Endothelial cell of umbilical vein (primary cell): ENCODE data around the gene PRELID3B. TPM values are rescaled to one million over a fixed set of nuclear protein-coding genes. Genes with fewer than 3 reads are reported as not detected.

Experiments used
- BruUV-seq: library from RNA; stranded (reverse); fragments of 400-500 nt; replicated peaks from 2 replicates; lab custom pipeline; 2021; lab: Mats Ljungman, UMichigan
- CTCF ChIA-PET: fragments of 300-600, 350-600 bp; sonication (Branson Sonifier 250); formaldehyde crosslinking; loops from one replicate; lab custom pipeline; 2021; ENCODE audit warnings: antibody characterized with exemption, inconsistent platforms; lab: Charles Lee
- POLR2A ChIA-PET: fragments of 300-600, 350-600 bp; sonication (Branson Sonifier 250); formaldehyde crosslinking; loops from one replicate; lab custom pipeline; 2021; ENCODE audit warnings: antibody characterized with exemption, inconsistent platforms; lab: Charles Lee
- DNase-seq: peaks from one replicate; pipeline ENCODE4 v3.0.0-alpha.2; 2011; ENCODE audit warnings: low read depth, low spot score
- FAIRE-seq: peaks from 2 replicates; lab custom pipeline; 2011; peaks lifted over from hg19 to GRCh38; lab: Jason Lieb, UNC
- H2AFZ ChIP-seq: 2 replicates; pipeline ENCODE4 v1.6.0; 2012; ENCODE audit warnings: low read depth, low read length, control low read depth, inconsistent platforms
- H3K27ac ChIP-seq: 2 replicates; pipeline ENCODE4 v1.5.1; 2011; ENCODE audit warnings: low read depth, mild to moderate bottlenecking, control low read depth, low read length, moderate library complexity; ENCODE audit not compliant: insufficient read depth
- H3K27me3 ChIP-seq, 2 experiments: 2 replicates each; pipeline versions ENCODE4 v1.6.0 to v1.6.1; 2011; ENCODE audit warnings: low read length in 2 of 2, mixed read lengths in 1 of 2; ENCODE audit not compliant: control insufficient read depth in 2 of 2, insufficient read depth in 2 of 2
- H3K36me3 ChIP-seq, 2 experiments: 2 replicates in 1 of 2; 3 replicates in 1 of 2; pipeline ENCODE4 v1.5.1; 2011; ENCODE audit warnings: low read length in 2 of 2, mild to moderate bottlenecking in 1 of 2, moderate library complexity in 1 of 2; ENCODE audit not compliant: control insufficient read depth in 2 of 2, insufficient read depth in 2 of 2; ENCODE audit errors: extremely low read depth in 1 of 2
- H3K4me1 ChIP-seq: 3 replicates; pipeline ENCODE4 v1.5.1; 2011; ENCODE audit warnings: mild to moderate bottlenecking, low read length; ENCODE audit not compliant: control insufficient read depth, insufficient read depth; ENCODE audit errors: extremely low read depth
- H3K4me2 ChIP-seq: 2 replicates; pipeline ENCODE4 v1.6.1; 2011; ENCODE audit warnings: low read length, control low read depth, mixed read lengths; ENCODE audit not compliant: insufficient read depth
- H3K4me3 ChIP-seq, 3 experiments: fragments of 200-600 bp in 1 of 3; sonication (generic), shearing (Covaris generic) in 1 of 3; replicated peaks in 1 of 3; 2 replicates each; pipeline ENCODE4 v1.5.1; 2011 to 2016; ENCODE audit warnings: control low read depth in 3 of 3, low read length in 3 of 3, mild to moderate bottlenecking in 2 of 3, inconsistent platforms in 1 of 3, low read depth in 1 of 3, moderate library complexity in 1 of 3; ENCODE audit not compliant: insufficient read depth in 1 of 3
- H3K79me2 ChIP-seq: 2 replicates; pipeline ENCODE4 v1.6.0; 2012; ENCODE audit warnings: low read length, inconsistent platforms; ENCODE audit not compliant: control insufficient read depth, insufficient read depth
- H3K9ac ChIP-seq: replicated peaks from 2 replicates; pipeline ENCODE3; 2011; ENCODE audit warnings: low read length, control low read depth; ENCODE audit not compliant: insufficient read depth; ENCODE audit errors: extremely low read depth
- H3K9me1 ChIP-seq: replicated peaks from 3 replicates; pipeline ENCODE4 v1.6.0; 2011; ENCODE audit warnings: mild to moderate bottlenecking, low read length; ENCODE audit not compliant: control insufficient read depth, insufficient read depth; ENCODE audit errors: extremely low read depth
- H3K9me3 ChIP-seq: replicated peaks from 2 replicates; pipeline ENCODE4 v1.5.1; 2012; ENCODE audit warnings: low read length, inconsistent platforms; ENCODE audit not compliant: control insufficient read depth, insufficient read depth
- H4K20me1 ChIP-seq: replicated peaks from 2 replicates; pipeline ENCODE3; 2011; ENCODE audit warnings: mild to moderate bottlenecking, low read length; ENCODE audit not compliant: control insufficient read depth, insufficient read depth; ENCODE audit errors: extremely low read depth
- CTCF ChIP-seq, 2 donors: IDR thresholded peaks; 1 replicate in 1 of 2; 2 replicates in 1 of 2; pipeline ENCODE4 v1.5.1; 2011; ENCODE audit warnings: low read length in 2 of 2, mild to moderate bottlenecking in 2 of 2, moderate library complexity in 2 of 2, control low read depth in 1 of 2, inconsistent platforms in 1 of 2, low read depth in 1 of 2; ENCODE audit not compliant: insufficient read depth in 1 of 2; ENCODE audit errors: extremely low read depth in 1 of 2
- EZH2 ChIP-seq: IDR thresholded peaks from 2 replicates; pipeline ENCODE4 v1.6.1; 2012; ENCODE audit warnings: borderline replicate concordance, low read depth, mild to moderate bottlenecking, moderate library complexity, low read length, inconsistent platforms; ENCODE audit not compliant: severe bottlenecking
- FOS ChIP-seq: IDR thresholded peaks from 2 replicates; pipeline ENCODE4 v1.6.1; 2011; ENCODE audit warnings: mild to moderate bottlenecking, low read length, moderate library complexity, borderline replicate concordance; ENCODE audit not compliant: insufficient read depth
- GATA2 ChIP-seq: IDR thresholded peaks from 2 replicates; pipeline ENCODE4 v1.7.0; 2011; ENCODE audit warnings: low read depth, mild to moderate bottlenecking, moderate library complexity, mixed read lengths, low read length; ENCODE audit not compliant: insufficient read length, insufficient read depth
- JUN ChIP-seq: IDR thresholded peaks from 2 replicates; pipeline ENCODE4 v1.6.1; 2011; ENCODE audit warnings: borderline replicate concordance, low read depth; ENCODE audit not compliant: insufficient read length, insufficient read depth
- MAX ChIP-seq: IDR thresholded peaks from 2 replicates; pipeline ENCODE4 v1.6.1; 2011; ENCODE audit not compliant: insufficient read depth, insufficient read length
- MYC ChIP-seq: IDR thresholded peaks from one replicate; pipeline ENCODE4 v1.6.1; 2011; ENCODE audit warnings: mild to moderate bottlenecking, low read depth, low read length
- POLR2A ChIP-seq: IDR thresholded peaks from 2 replicates; pipeline ENCODE4 v1.6.1; 2012; ENCODE audit warnings: low read depth, mild to moderate bottlenecking, control low read depth, low read length
- POLR2AphosphoS5 ChIP-seq: IDR thresholded peaks from 2 replicates; pipeline ENCODE4 v1.6.1; 2012; ENCODE audit warnings: low read depth, mild to moderate bottlenecking, control low read depth, low read length, moderate library complexity; ENCODE audit not compliant: insufficient read depth
- dilution Hi-C: fragments of 300-500 bp; cut with MboI; formaldehyde crosslinking; loops from one replicate; pipeline ENCODE4 v1.15.0; 2019; ENCODE audit warnings: low sequenced_read_pairs; ENCODE audit not compliant: extremely low pct_ligation_motif_present
- intact Hi-C: fragments of 100-400 bp; cut with micrococcal nuclease; formaldehyde crosslinking; loops from one replicate; pipeline ENCODE4 v1.10.0; 2022
- polyA plus RNA-seq, 4 experiments: library from polyadenylated mRNA; depleted of rRNA in 3 of 4; stranded (reverse) in 3 of 4; unstranded in 1 of 4; fragments of >200 nt; gene quantifications; 2 replicates each; pipeline versions ENCODE4 v1.2.1 to v1.2.3, GENCODE V29; 2011 to 2012; ENCODE audit warnings: missing spikeins in 1 of 4
- total RNA-seq: library from RNA; stranded (reverse); gene quantifications from 2 replicates; pipeline ENCODE4 v1.2.3, GENCODE V29; 2021

The PRELID3B gene
- total and polyA plus RNA-seq, 2 donors (not counting 3 experiments of a cell fraction or from before 2014, with no cell fraction given): 14.9 to 57.2 TPM

GRCh38 chr20:59005523-59006166 is 36.9 kb downstream of the PRELID3B start:
- Histone ChIP-seq H3K4me3 (peak overlapping the region; percentile 64 to 74 (median 68)), H3K9me3 (no peaks in the 10 kb centered on the region), H3K9ac (peak overlapping the region; percentile 94), H3K9me1 (no peaks in the 10 kb centered on the region), H3K79me2 (peaks cover 42% of the 10 kb centered on the region), H4K20me1 (no peaks in the 10 kb centered on the region), H3K4me1 (peaks cover 29% of the 10 kb centered on the region), H3K27ac (peak overlapping the region; percentile 89), H2AFZ (no peak overlapping the region), H3K27me3 (no peaks in the 10 kb centered on the region), H3K36me3 (peaks cover 0 to 23% of the 10 kb centered on the region in 2 experiments), H3K4me2 (peak overlapping the region; percentile 81)
- CTCF ChIA-PET: interaction anchor here (1.2 to 1.5 kb wide), 2 partner anchors 10 to 26 kb away, joined by 3 to 6 read pairs; partner anchors contain the start of gene ATP5F1E
- TF ChIP-seq MAX: no peak
- TF ChIP-seq JUN: no peak
- TF ChIP-seq CTCF (IDR thresholded peaks at IDR 0.05; ENCODE audit: extremely low read depth in 1 of 2, insufficient read depth in 1 of 2, low read depth in 1 of 2, low read length in 2 of 2): no peak
- no peak for TF ChIP-seq GATA2
- no peak for TF ChIP-seq EZH2
- TF ChIP-seq POLR2A: no peak
- no peak for TF ChIP-seq FOS
- TF ChIP-seq MYC: no peak
- no peak for TF ChIP-seq POLR2AphosphoS5
- POLR2A ChIA-PET: no interaction called here
- no peak for FAIRE-seq
- dilution Hi-C loops: no loop called here
- intact Hi-C loops: loop anchor here (1.0 kb wide), 2 partner anchors 27 to 37 kb away; partner anchors contain the start of genes ATP5F1E and PRELID3B
- no peak for DNase-seq
- TSS peak; percentile 21 for BruUV-seq
